Midbrain (tissue), 1 donor: ENCODE measurements around the gene KRTAP4-7.
"Not testable (repeated sequence)": the region's sequence is repeated elsewhere in the genome, so short reads cannot be mapped to it uniquely, and the experiment has no call there.

ENCODE experiments used
- DNase-seq: peaks from one replicate; lab custom pipeline; 2025; lab: John Stamatoyannopoulos, UW

KRTAP4-7 gene

DNA sequence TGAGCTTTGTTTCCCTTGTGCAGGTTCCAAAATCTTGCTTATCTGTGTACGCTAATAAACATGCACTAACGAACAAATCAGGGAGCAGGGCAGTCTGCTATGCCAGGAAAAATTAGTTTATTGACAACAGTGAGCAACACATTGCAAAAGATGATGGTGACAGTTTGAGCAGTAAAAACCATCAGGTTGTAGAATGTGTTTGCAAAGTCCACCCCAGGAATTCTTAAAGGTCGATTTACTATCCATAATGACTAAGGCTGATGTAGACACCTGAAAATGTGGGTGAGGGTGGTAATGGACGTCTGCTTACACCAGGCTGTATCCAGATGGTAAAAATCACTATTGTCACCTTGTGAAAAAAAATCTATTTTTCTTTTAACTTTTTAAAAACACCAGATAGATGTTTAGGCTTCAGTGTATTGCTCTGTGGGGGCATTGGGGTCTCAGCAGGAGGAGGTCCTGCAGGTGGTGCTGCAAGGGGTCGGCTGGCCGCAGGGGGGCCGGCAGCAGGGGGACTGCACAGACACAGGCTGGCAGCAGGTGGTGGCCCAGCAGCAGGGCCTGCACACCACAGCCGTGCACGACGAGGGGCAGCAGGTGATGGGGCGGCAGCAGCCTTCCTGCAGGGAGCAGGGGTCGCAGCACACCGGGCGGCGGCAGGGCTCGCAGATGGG lies 18.8 kb upstream of the KRTAP4-7 start:
- DNase-seq = not testable (repeated sequence)

DNA sequence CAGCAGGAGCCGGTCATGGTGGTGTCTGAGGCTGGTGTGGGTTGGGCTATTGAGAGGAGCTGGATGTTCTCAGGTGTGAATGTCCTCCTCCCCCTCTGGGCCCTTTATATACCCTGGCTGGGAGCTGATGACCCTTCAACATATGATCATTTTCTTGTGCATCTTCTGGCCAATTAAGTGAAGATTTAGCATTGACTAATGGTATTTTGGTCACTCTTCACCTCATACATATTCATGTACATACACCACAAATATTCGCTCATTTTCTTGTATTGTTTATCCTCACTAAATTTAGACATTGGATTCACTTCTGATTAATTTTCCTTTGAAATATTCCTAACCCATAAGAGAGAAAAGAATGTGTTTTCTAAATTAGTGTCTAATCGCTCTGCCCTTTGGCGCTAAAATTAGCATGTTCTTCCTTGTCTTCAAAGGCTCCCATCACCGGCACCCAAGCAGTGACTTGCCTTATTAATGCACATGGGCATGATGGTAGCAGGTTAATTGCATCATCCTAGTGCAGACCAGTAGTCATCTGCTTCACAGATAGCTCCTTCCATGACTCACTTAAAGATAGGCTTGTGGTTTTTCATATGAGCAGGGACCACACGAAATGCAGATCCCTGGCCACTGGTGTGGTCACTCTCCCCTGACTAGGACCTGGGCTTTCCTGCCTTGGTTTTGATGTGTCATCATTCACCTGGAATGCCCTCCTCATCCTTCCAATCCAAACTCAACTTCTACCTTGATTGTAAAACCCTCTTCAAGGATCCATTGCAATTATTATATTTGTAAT lies 17.9 kb upstream of the KRTAP4-7 start, which contains the start of gene KRTAP2-4:
Gene KRTAP2-4, minus strand, starts transcription at position 51 of the 796 bp plus-strand sequence. Its CDS starts 34 bp downstream, at position 17.
- no peak for DNase-seq

DNA sequence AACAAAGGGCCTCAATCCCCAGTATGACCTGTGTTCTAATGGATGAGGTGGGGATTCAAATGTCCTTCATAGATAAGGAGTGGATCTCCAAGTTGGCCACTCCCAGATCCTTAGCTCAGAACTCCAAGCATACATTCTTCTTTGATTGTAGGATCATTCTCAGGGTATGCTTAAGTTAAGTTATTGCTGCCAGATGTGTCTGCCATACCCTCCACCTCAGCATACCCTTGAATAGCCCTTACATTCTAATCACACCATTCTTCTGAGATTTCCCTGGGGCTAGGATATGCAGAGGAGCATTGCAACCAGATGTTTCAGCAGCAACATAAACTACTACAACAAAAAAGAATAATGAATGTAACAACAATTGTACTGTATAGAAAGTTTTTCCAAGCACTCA lies 16.7 kb upstream of the KRTAP4-7 start:
- DNase-seq = no peak

DNA sequence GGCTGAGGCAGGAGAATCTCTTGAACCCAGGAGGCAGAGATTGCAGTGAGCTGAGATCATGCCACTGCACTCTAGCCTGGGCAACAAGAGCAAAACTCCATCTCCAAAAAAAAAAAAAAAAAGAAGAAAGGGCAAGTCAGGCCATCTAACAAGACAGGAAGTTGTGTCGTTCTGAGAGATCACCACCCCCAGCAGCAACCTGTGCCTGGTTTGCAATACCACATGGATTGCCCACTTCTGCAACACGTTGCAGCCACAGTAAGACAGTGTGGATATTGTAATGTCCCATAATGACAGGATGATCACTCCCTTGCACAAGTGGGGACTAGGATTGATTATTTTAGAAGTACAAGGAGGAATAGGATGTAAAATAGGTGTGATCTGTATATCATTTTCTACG lies 14.9 kb upstream of the KRTAP4-7 start:
- DNase-seq = no peak

DNA sequence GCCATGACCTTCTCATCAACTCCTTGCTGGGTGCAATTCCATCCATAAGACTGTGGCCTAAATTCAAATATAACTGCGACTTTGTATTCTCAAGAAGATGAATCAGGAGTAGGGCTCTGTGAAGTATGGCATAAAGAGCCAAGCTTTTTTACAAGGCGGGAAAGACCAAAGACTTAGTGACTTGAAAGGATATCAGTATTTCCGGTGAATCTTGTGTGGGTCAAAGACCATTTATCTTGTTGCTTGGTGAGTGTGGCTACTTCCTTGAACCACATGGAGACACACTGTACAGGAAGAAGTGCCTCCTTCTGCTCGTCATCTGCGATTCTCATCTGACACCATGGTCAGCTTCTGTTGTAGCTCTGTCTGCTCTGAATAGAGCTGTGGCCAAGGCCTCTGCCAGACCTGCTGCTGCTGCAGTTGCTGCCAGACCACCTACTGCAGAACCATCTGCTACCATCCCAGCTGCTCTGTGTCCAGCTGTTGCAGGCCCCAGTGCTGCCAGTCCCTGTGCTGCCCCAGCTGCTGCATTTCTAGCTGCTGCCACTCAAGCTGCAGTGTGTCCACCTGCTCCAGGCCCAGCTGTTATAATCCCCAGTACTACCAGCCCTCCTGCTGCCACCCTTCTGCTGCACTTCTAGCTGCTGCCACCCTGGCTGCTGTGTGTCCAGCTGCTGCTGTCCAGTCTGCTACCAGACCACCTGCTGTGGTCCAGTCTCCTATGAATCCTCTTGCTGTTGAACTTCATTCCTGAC lies 12.2 kb upstream of the KRTAP4-7 start:
- no peak for DNase-seq

DNA sequence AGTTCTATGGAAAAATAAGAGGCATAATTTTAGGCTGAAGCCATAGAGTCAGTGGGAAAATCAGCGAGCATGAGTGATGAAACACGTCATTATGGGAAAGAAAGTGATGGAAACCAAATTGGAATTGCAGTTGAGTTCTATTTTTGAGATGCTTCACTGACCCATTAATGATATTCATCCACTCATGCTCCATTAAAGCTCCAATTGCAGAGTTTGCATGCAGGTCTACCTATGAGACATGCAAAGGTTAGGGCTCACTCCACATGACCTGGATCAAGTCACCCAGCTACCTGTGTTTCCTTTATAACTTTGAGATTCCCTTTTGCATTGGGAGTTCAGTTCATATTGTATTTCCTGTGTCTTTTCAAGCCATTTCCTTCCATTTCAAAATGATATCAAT lies 10.3 kb upstream of the KRTAP4-7 start:
- no peak for DNase-seq

DNA sequence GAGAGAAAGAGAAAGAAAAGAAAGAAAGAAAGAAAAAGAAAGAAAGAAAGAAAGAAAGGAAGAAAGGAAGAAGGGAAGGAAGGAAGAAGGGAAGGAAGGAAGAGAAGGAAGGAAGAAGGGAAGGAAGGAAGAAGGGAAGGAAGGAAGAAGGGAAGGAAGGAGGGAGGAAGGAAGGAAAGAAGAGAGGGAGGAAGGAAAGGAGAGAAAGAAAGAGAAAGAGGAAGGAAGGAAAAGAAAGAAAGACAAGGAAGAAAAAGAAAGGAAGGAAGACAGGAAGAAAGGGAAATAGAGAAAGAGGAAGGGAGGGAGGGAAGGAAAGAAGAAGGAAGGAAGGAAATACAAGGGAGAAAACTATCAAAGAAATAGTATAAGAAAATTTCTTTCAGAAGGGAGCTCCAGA lies 7.2 kb upstream of the KRTAP4-7 start:
- DNase-seq = no peak

DNA sequence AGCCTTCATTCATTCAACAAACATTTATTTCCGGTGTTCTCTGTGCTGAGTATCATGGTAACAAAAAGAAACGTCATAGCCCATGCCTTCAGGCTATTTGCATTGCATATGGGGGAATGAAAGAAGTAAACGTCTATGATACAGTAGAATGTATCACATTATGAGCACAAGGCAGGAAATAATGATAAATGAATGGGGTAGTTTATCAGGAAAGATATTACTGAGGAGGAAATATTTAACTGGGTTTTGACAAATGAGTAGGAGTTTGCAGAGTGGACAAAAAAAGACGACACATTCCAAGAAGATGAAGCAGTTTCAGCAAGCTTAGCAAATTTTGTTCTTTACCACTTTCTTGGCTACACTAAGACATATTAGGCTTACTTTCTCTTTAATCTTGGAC lies 1.3 kb upstream of the KRTAP4-7 start:
- DNase-seq = no peak

DNA sequence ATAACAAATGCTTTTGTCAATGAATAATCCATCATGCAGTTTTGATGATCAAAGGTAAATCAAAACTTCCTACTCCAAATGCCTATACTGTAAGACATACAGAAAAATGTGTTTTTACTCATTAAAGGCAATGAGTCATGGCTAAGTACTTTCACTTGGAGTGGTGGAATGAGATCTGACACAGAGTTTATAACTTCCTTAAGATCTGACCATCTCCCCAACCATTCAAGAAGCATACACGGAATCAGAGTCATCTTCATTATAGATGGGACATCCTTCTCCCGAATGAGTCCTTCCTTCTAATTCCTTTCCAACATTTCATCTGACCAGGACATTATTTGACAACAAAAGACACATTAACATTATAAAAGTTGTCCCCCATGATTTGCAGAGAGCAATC lies 523 bp upstream of the KRTAP4-7 start:
- not testable (repeated sequence) for DNase-seq

DNA sequence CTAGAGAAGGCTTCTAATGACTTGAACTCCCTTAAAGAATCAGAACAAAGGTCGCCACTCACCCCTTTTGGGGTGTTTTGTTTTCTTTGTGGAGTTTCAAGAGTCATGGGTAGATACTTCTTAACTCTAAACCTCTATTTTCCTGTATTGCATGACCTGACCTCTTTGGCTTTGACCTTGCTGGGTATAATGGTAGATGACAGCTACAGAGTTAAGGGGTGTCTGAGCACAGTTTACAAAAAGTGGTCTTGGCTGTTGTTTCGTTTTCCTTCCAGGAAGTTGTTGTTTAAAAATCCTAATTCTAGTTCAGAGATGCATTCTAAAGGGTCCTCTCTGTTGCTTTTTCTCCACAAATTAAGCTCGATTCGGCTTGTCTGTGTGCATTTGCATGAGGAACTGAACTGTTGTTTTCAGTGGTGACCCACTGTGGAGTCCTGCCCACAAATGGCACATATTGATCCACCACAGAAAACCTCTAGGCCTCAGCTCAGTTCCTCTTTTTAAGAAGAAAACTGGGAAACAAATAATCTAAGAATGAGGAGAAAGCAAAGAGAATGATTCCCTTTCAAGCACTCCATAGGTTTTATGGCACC lies 4.9 kb downstream of the KRTAP4-7 start:
- DNase-seq = not testable (repeated sequence)

DNA sequence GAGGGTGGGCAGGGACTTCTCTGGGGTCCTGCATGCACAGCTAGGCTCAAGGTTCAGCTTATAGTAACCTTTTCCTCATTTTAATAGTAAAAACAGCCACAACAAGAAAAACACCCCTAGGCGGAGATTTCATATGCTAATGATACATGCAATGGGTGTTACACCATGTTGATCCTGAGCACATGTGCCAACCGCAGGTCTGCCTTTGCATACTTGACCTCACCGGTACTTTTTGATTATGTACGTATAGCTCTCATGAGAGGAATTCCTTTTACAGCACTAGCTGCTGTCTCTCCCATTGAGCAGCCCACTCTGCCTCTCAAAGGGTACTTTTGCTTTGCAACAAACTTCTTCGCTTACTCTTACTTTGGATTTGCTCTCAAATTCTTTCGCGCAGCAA lies 12.1 kb downstream of the KRTAP4-7 start:
- DNase-seq = no peak

DNA sequence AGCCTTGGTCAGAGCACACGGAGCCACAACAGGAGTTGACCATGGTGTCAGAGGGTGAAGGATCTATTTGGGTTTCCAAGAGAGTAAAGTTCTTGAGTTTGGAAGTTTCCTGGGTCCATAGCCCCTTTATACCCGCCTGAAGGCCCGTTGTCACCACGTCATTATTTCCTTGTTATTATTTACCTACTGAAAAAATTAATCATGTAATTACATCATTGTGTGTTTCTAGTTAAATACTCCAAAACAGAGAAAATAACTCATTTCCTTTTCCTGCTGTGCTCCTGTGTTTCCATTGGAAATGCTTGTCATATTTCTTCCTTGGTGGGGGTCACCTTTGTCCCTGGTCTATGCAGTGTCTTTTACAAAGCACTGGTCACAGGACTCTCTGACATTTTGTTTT lies 14.1 kb downstream of the KRTAP4-7 start, which contains the start of gene KRTAP4-8:
Gene KRTAP4-8, minus strand, starts transcription at position 101 of the 400 bp plus-strand sequence. Its CDS starts 58 bp downstream, at position 43.
- no peak for DNase-seq

DNA sequence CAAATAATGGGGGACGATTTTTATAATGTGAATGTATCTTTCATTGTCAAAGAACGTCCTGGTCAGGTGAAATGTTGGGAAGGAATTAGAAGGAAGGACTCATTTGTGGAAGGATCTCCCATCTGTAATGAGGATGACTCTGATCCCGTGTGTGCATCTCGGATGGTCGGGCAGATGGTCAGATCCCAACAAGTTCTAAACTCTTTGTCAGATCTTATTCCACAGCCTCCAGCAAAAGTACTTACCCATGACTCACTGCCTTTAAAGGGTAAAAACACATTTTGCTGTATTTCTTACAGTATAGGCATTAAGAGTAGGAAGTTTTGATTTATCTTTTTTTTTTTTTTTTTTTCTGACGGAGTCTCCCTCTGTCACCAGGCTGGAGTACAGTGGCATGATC lies 14.5 kb downstream of the KRTAP4-7 start:
- no peak for DNase-seq

DNA sequence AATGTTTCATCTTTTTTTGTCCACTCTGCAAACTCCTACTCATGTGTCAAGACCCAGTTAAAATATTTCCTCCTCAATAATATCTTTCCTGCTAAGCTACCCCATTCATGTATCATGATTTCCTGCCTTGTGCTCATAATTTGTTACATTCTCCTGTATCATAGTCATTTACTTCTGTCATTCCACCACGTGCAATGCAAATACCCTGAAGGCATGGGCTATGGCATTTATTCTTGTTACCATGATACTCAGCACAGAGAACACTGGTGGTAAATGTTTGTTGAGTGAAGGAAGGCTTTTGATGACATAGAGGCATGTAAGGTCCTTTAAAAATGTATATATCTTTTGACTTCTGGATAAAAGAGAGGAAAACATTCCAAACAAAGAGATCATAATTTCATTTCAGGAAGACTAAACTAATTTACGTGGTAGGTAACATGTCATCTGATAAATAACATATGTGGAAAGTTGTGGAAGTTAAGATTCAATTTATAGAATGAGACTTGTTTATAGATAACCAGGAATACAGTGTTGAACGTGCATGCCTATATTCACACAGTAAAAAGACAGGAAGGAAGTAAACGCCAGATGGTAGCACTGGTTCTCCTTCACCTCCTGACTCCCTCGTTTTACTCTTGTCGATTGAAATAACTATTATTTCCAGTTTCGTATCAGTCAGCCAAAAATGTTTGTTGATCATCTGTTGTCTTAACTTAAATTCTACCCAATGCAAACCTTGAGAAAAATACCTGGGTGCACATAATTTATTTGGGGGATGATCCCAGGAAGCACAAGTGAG lies 15.9 kb downstream of the KRTAP4-7 start:
- DNase-seq = not testable (repeated sequence)

DNA sequence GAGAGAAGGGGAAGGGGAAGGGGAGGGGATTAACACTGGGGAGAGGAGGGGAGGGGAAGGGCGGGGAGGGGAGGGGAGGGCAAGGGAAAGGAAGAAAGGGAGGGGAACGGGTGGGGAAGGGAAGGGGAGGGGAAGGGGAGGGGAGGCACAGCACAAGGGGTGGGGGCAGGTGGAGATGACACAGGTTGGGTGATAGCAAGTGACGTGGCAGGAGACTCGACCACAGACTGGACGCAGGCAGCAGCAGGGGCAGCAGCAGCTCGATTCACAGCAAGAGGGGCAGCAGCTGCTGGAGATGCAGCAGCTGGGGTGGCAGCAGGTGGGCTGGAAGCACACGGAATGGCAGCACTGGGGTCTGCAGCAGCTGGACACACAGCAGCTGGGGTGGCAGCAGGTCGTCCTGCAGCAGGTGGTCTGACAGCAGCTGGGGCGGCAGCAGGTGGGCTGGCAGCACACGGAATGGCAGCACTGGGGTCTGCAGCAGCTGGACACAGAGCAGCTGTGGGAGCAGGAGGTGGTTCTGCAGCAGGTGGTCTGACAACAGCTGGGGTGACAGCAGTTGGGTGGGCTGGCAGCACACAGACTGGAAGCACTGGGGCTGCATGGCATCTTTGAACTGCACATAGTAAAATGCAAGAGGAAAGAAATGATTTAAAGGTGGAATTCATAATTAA lies 17.8 kb downstream of the KRTAP4-7 start, which contains the start of gene KRTAP4-16:
Gene KRTAP4-16, minus strand, starts transcription at position 624 of the 674 bp plus-strand sequence. Its CDS starts 0 bp downstream, at position 624.
- DNase-seq = no peak

DNA sequence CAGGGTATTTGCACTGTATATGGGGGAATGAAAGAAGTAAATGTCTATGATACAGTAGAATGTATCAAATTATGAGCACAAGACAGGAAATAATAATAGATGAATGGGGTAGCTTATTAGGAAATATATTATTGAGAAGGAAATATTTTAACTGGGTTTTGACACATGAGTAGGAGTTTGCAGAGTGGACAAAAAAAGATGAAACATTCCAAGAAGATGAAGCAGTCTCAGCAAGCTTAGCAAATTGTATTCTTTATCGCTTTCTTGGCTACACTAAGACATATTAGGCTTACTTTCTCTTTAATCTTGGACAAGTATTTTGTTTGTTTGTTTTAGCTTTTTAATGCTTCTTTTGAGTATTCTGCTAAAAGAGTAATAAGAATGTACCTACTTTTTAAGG lies 19.9 kb downstream of the KRTAP4-7 start:
- DNase-seq = no peak

DNA sequence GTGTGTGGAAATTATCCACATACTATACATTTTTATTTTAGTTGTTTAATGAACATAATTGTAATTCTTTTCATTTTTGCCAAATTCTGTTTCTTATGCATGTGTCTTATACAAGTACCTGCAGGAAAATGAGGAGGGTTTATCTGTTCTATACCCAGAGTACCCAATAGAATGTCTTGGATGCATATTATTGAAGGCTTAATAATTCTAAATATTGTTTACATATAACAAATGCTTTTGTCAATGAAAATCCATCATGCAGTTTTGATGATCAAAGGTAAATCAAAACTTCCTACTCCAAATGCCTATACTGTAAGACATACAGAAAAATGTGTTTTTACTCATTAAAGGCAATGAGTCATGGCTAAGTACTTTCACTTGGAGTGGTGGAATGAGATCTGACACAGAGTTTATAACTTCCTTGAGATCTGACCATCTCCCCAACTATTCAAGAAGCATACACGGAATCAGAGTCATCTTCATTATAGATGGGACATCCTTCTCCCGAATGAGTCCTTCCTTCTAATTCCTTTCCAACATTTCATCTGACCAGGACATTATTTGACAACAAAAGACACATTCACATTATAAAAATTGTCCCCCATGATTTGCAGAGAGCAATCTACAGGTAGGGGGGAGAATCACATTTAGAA lies 20.6 kb downstream of the KRTAP4-7 start:
- not testable (repeated sequence) for DNase-seq

DNA sequence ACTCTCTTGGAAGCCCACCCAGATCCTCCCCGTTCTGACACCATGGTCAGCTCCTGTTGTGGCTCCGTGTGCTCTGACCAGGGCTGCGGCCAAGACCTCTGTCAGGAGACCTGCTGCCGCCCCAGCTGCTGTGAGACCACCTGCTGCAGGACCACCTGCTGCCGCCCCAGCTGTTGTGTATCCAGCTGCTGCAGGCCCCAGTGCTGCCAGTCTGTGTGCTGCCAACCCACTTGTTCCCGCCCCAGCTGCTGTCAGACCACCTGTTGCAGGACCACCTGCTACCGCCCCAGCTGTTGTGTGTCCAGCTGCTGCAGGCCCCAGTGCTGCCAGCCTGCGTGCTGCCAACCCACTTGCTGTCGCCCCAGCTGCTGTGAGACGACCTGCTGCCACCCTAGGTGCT lies 21.4 kb downstream of the KRTAP4-7 start, which contains the start of gene KRTAP4-9:
Gene KRTAP4-9, plus strand, starts transcription at position 43 of the 400 bp plus-strand sequence. Its CDS starts 0 bp downstream, at position 43.
- not testable (repeated sequence) for DNase-seq

DNA sequence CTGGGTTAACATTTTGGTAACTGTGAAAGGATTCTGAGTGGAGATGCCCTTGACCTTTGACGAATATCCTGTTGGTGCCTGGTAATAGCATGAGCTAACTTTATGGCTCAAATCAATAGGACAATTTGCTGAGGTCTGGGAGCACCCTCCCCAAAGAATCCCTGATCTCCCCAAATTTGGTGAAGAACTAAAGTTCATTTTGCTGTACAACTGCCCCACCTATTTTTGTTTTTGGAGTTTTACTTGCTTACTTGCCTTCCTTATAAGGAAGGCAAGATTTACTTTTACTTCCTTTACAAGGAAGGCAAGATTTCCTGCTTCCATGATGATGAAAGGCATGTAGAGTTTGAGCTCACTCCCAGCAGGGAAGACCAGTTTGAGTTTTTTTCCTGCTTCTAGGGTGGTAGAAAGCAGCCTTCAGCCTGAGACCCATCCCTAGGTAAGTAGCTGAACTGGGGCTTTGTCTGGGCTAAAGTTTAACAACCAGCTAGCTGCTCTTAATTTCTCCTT lies 24.0 kb downstream of the KRTAP4-7 start:
- DNase-seq = no peak
